DMS153 treated with DMSO at 0.1 percent for 48 hours (cell line): ENCODE measurements around the gene PDE10A.
"Not testable (repeated sequence)": the region's sequence is repeated elsewhere in the genome, so short reads cannot be mapped to it uniquely, and the experiment has no call there.

Experiments
- DNase-seq: peaks from one replicate; lab custom pipeline; 2025; ENCODE audit not compliant: unreplicated experiment; lab: John Stamatoyannopoulos, UW

The PDE10A gene

DNA sequence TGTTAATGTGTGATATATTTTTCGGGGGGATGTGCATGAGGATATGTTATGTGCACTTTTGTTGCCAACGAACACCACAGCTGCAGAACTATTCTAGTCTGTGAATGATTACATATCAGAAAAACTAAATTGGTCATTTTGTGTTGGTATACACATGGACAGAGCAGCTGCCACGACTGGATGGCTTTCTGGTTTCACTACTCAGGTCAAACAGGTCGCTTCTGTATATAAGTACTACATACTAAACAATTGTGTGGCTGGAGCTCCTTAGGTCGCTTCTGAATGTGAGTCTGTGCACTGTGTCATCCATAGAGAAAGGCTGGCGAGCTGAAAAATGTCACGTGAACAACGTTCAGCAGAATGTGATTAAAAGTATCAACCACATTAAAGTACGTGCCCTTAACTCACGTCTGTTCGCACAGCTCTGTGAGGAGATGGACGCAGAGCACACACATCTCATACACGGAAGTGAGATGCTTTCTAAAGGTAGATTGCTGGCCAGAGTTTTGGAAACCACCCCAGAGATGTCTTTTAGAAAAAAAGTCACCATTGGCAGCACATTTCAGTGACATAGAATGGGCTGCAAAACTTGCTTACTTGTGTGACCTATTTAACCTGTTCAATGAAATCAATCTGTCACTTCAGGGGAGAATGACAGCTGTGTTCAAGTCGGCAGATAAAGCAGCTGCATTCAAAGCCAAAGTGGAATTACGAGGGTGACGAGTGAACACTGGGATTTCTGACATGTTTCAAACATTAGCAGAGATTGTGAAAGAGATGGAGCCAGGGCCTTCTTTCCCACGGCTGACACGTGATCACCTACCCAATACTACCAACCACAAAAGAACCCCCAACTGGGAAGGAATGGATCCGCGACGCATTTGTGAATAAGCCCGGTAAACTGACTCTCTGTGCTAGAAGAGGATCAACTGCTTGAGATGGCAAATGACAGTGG, 176.6 kb downstream of the PDE10A start:
- DNase-seq: no peak

- DNase-seq: no peak
These were observed 178.7 kb downstream of the PDE10A start for GRCh38 chr6:165484178-165484889.

GRCh38 chr6:165481921-165482320, 181.1 kb downstream of the PDE10A start:
- DNase-seq: no peak

DNA sequence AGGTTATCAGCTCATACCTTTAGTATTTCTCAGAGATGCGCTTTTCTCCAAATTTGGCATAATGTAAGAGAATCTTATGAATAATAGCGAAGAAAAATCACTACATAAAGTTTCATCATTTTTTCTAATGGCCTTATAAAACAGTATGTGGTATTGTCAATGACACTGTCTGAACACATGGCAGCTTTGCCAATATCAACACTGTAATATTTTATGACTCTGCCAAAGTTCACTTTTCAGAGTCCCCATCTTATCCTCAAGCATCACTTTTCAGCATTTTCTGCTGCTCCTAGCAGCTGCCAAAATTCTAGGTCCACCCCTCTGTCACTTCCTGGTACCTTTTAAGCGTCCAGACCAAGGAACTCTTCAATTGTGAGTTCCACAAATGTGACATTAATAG, 182.1 kb downstream of the PDE10A start:
- no peak for DNase-seq

GRCh38 chr6:165478581-165478980, 184.5 kb downstream of the PDE10A start:
- DNase-seq: no peak

- no peak for DNase-seq
These were observed 193.6 kb downstream of the PDE10A start for GRCh38 chr6:165469483-165469882.

- no peak for DNase-seq
These were observed 194.5 kb downstream of the PDE10A start for GRCh38 chr6:165468340-165469235.

GRCh38 chr6:165463499-165463898, 199.5 kb downstream of the PDE10A start:
- DNase-seq: not testable (repeated sequence)

GRCh38 chr6:165459605-165460301, 203.3 kb downstream of the PDE10A start:
- DNase-seq: not testable (repeated sequence)

DNA sequence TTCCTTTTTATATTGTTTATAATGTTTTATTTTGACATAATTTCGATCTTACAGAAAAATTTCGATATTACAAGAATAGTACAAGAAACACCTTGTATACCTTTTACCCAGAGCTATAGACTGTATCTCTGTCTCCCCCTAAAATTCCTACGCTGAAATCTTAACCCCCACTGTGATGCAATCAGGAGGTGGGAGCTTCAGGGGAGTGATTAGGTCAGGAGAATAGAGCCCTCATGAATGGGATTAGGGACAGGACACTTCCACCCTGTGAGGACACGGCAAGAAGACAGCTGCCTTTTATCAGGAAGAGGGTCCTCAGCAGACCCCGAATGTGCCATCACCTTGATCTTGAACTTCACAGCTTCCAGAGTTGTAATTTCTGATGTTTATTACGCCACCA, 204.9 kb downstream of the PDE10A start:
- no peak for DNase-seq

- no peak for DNase-seq
These were observed 206.8 kb downstream of the PDE10A start for GRCh38 chr6:165456286-165456685.

GRCh38 chr6:165455488-165455887, 207.6 kb downstream of the PDE10A start:
- DNase-seq: no peak

GRCh38 chr6:165453395-165453794, 209.6 kb downstream of the PDE10A start:
- DNase-seq: no peak

DNA sequence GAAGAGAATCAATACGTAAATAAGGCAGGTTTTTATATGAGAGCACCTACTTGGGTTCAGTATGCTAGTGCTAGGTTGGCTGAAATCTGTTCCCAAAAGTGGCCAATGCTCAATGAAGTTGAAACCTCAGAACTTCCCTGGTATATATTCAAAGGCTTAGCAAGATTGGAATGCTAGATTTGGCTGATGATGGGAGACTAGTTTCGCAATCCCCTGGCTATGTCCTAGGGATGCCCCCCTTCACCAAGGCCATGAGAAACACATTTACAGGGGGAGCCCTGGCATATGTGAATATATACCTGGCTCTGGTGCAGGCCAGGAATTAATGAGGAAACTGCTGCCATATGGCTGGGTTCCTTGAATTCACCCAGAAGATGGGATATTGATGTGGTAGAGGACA, 211.2 kb downstream of the PDE10A start:
- DNase-seq: no peak

GRCh38 chr6:165448210-165448609, 214.8 kb downstream of the PDE10A start:
- DNase-seq: no peak

DNA sequence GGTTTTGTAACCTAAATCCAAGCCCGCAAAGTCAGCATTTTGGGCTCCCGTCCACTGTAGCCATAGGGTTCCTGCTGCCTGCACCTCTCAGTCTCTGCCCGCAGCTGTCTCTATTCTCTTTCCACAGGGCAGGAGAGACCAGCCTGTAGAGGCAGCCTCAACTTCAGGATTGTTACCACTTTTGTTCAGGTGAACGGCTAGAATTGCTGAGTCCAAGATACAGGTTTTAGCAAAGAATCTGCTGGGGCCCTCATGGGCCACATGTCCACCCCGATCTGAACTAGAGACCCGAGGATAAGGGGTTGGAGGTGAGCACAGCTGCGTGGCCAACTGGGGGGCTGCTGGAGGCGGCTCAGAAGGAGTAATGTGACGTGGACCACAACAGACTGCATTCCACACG, 215.9 kb downstream of the PDE10A start:
- DNase-seq: no peak

DNA sequence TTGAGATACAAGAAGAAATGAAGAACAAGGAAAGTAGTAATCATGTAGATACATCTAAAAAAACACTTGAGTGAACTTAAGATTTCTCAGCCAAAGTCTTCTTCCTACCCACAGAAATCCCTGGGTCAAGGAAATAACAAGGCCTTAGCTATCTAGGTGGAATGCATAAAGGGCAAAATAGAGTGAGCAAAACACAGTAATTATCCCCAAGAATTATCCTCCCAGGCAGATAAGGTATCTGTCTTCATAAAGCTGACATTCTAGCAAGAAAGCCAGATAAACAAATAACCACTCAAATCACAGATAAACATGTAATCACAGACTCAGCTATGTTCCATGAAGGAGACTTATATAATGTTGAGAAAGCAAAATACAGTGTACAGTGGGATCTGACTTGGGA, 216.7 kb downstream of the PDE10A start:
- no peak for DNase-seq

- no peak for DNase-seq
These were observed 219.6 kb downstream of the PDE10A start for GRCh38 chr6:165443462-165443861.

- no peak for DNase-seq
These were observed 221.9 kb downstream of the PDE10A start for GRCh38 chr6:165441181-165441580.

DNA sequence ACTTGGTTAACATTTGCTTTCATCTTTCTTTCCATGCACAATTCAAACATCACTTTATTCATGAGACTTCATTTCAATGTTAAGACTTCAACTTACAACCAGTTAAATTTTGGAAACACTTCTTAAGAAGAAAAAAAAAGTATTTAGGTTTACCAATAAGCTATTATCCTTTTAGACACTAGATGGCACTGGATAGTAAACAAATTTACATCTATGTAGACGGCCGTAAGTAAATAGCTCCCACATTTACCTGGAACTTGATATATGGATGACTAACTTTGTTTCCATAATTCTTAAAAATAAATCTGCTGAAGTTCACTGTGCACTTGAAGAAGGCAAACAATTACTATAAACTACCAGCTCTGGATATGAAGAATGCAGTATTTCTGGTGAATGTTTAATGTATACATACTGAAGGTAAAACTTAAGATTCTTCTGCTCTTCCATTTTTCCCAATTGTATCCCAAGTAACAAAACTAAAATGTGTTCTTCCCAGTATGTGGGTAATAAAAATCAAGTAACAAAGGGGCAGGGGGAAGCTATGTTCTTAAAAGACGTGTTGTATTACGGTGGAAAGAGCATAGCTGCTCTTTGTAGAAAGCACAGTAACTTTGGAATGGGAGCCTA, 223.0 kb downstream of the PDE10A start:
- DNase-seq: peak; percentile 57
